ENCODE results near the gene SPATA31A1.
"Not testable (repeated sequence)": the region's sequence is repeated elsewhere in the genome, so short reads cannot be mapped to it uniquely, and the experiment has no call there.

Gene SPATA31A1

GRCh38 chr9:39355369-39355768 lies at the start of gene SPATA31A1:
Gene SPATA31A1 (plus strand): TSS chr9:39355669. CDS start chr9:39355731, 62 bp downstream.
- not testable (repeated sequence) for DNase-seq

- DNase-seq = not testable (repeated sequence)
Measured at GRCh38 chr9:39407261-39408204, 52.1 kb downstream of the SPATA31A1 start.

- not testable (repeated sequence) for DNase-seq
Measured at GRCh38 chr9:39411254-39411940, 55.9 kb downstream of the SPATA31A1 start.
